Stimulated activated naive CD8-positive, alpha-beta T cell treated with anti-CD3 and anti-CD28 coated beads, Interleukin-15, amount 100 ng/mL, for 72 hours (primary cell): ENCODE measurements around the gene EPB41L2.

Experiments used
- ATAC-seq: fragments of 150-1000 bp; cut with Tn5 transposase; 2 replicates; pipeline ENCODE4 v1.10.0; 2021; ENCODE audit warnings: mild to moderate bottlenecking, moderate library complexity
- DNase-seq, 2 donors: peaks; one replicate each; pipeline ENCODE4 v3.0.0; 2021 to 2022
- H3K27ac Mint-ChIP-seq, 2 donors: one replicate each; pipeline ENCODE4 v1.8.0; 2022; ENCODE audit warnings: mild to moderate bottlenecking in 2 of 2, mixed read lengths in 2 of 2, moderate library complexity in 2 of 2
- H3K27me3 Mint-ChIP-seq: one replicate; pipeline ENCODE4 v1.8.0; 2022; ENCODE audit warnings: mixed read lengths
- H3K4me1 Mint-ChIP-seq: one replicate; pipeline ENCODE4 v1.8.0; 2022; ENCODE audit warnings: mild to moderate bottlenecking, mixed read lengths
- H3K4me3 Mint-ChIP-seq, 2 donors: one replicate each; pipeline ENCODE4 v1.8.0; 2022; ENCODE audit warnings: mild to moderate bottlenecking in 2 of 2, mixed read lengths in 2 of 2, moderate library complexity in 1 of 2
- H3K9me3 Mint-ChIP-seq, 2 donors: one replicate each; pipeline ENCODE4 v1.8.0; 2022; ENCODE audit warnings: mixed read lengths in 2 of 2

The EPB41L2 gene

GRCh38 chr6:130969166-130969565, 93.9 kb downstream of the EPB41L2 start:
- ATAC-seq (no peak), DNase-seq (no peak)
- peaks cover 8% of the 10 kb centered on the region for H3K4me1 Mint-ChIP-seq
- no peaks in the 10 kb centered on the region for H3K9me3 Mint-ChIP-seq
- no peaks in the 10 kb centered on the region for H3K27me3 Mint-ChIP-seq
- no peak overlapping the region for H3K27ac Mint-ChIP-seq
- no peak overlapping the region for H3K4me3 Mint-ChIP-seq

- Mint-ChIP-seq H3K4me1 (peaks cover 8% of the 10 kb centered on the region), H3K27ac (no peak overlapping the region), H3K27me3 (no peaks in the 10 kb centered on the region), H3K4me3 (no peak overlapping the region), H3K9me3 (no peaks in the 10 kb centered on the region)
- ATAC-seq = no peak
- DNase-seq = no peak
Measured at GRCh38 chr6:130968476-130968875, 94.6 kb downstream of the EPB41L2 start.

- Mint-ChIP-seq H3K9me3 (no peaks in the 10 kb centered on the region), H3K27ac (peak overlapping the region in 1 of 2 donors; percentile 74), H3K4me3 (no peak overlapping the region), H3K27me3 (no peaks in the 10 kb centered on the region), H3K4me1 (peaks cover 8% of the 10 kb centered on the region)
- no peak for ATAC-seq
- no peak for DNase-seq
Measured at GRCh38 chr6:130967502-130968445, 95.3 kb downstream of the EPB41L2 start.

- no peaks in the 10 kb centered on the region for H3K9me3 Mint-ChIP-seq
- peaks cover 7% of the 10 kb centered on the region for H3K4me1 Mint-ChIP-seq
- H3K27ac Mint-ChIP-seq = no peak overlapping the region
- no peak overlapping the region for H3K4me3 Mint-ChIP-seq
- ATAC-seq (no peak), DNase-seq (no peak)
- H3K27me3 Mint-ChIP-seq = no peaks in the 10 kb centered on the region
Measured at GRCh38 chr6:130966344-130966980, 96.6 kb downstream of the EPB41L2 start.

- Mint-ChIP-seq H3K27me3 (no peaks in the 10 kb centered on the region), H3K4me1 (no peaks in the 10 kb centered on the region), H3K4me3 (no peak overlapping the region), H3K27ac (no peak overlapping the region), H3K9me3 (peaks cover 0 to 2% of the 10 kb centered on the region in 2 donors)
- DNase-seq = no peak
- ATAC-seq = no peak
Measured at GRCh38 chr6:130965656-130966055, 97.4 kb downstream of the EPB41L2 start.

GRCh38 chr6:130964808-130965604, 98.0 kb downstream of the EPB41L2 start:
- no peaks in the 10 kb centered on the region for H3K27me3 Mint-ChIP-seq
- H3K4me3 Mint-ChIP-seq = no peak overlapping the region
- DNase-seq = no peak
- H3K4me1 Mint-ChIP-seq = no peaks in the 10 kb centered on the region
- no peak overlapping the region for H3K27ac Mint-ChIP-seq
- peaks cover 0 to 5% of the 10 kb centered on the region in 2 donors for H3K9me3 Mint-ChIP-seq
- no peak for ATAC-seq

- H3K9me3 Mint-ChIP-seq = peaks cover 0 to 5% of the 10 kb centered on the region in 2 donors
- H3K27me3 Mint-ChIP-seq = no peaks in the 10 kb centered on the region
- H3K4me3 Mint-ChIP-seq = no peak overlapping the region
- no peak for DNase-seq
- H3K27ac Mint-ChIP-seq = no peak overlapping the region
- ATAC-seq = no peak
- H3K4me1 Mint-ChIP-seq = no peaks in the 10 kb centered on the region
Measured at GRCh38 chr6:130964289-130964688, 98.8 kb downstream of the EPB41L2 start.

- ATAC-seq = no peak
- Mint-ChIP-seq H3K9me3 (peaks cover 0 to 5% of the 10 kb centered on the region in 2 donors), H3K27ac (no peak overlapping the region), H3K4me1 (no peaks in the 10 kb centered on the region), H3K4me3 (no peak overlapping the region), H3K27me3 (no peaks in the 10 kb centered on the region)
- DNase-seq = no peak
Measured at GRCh38 chr6:130962966-130963365, 100.1 kb downstream of the EPB41L2 start.

GRCh38 chr6:130961148-130961547, 101.9 kb downstream of the EPB41L2 start:
- Mint-ChIP-seq H3K27ac (no peak overlapping the region), H3K4me1 (no peaks in the 10 kb centered on the region), H3K27me3 (no peaks in the 10 kb centered on the region), H3K9me3 (peaks cover 0 to 5% of the 10 kb centered on the region in 2 donors), H3K4me3 (no peak overlapping the region)
- DNase-seq = no peak
- ATAC-seq = no peak

- peaks cover 0 to 5% of the 10 kb centered on the region in 2 donors for H3K9me3 Mint-ChIP-seq
- no peaks in the 10 kb centered on the region for H3K27me3 Mint-ChIP-seq
- DNase-seq = no peak
- no peak overlapping the region for H3K4me3 Mint-ChIP-seq
- ATAC-seq = no peak
- H3K27ac Mint-ChIP-seq = no peak overlapping the region
- H3K4me1 Mint-ChIP-seq = no peaks in the 10 kb centered on the region
Measured at GRCh38 chr6:130959951-130960350, 103.1 kb downstream of the EPB41L2 start.

GRCh38 chr6:130958468-130958867, 104.6 kb downstream of the EPB41L2 start:
- no peak overlapping the region for H3K4me3 Mint-ChIP-seq
- no peak overlapping the region for H3K27ac Mint-ChIP-seq
- no peaks in the 10 kb centered on the region for H3K4me1 Mint-ChIP-seq
- H3K27me3 Mint-ChIP-seq = no peaks in the 10 kb centered on the region
- H3K9me3 Mint-ChIP-seq = peaks cover 0 to 5% of the 10 kb centered on the region in 2 donors
- no peak for DNase-seq
- ATAC-seq = no peak

GRCh38 chr6:130955755-130956154, 107.3 kb downstream of the EPB41L2 start:
- no peaks in the 10 kb centered on the region for H3K27me3 Mint-ChIP-seq
- no peak overlapping the region for H3K4me3 Mint-ChIP-seq
- ATAC-seq = no peak

GRCh38 chr6:130949553-130949952, 113.5 kb downstream of the EPB41L2 start:
- ATAC-seq = no peak
- Mint-ChIP-seq H3K27ac (no peak overlapping the region), H3K4me1 (no peaks in the 10 kb centered on the region)

More at GRCh38 chr6:130955755-130956154, 107.3 kb downstream of the EPB41L2 start:
- no peaks in the 10 kb centered on the region for H3K4me1 Mint-ChIP-seq
- H3K9me3 Mint-ChIP-seq = peaks cover 0 to 4% of the 10 kb centered on the region in 2 donors
- no peak for DNase-seq
- H3K27ac Mint-ChIP-seq = no peak overlapping the region

GRCh38 chr6:130947464-130947863, 115.6 kb downstream of the EPB41L2 start:
- no peaks in the 10 kb centered on the region for H3K9me3 Mint-ChIP-seq
- no peaks in the 10 kb centered on the region for H3K27me3 Mint-ChIP-seq
- no peak for ATAC-seq
- H3K4me3 Mint-ChIP-seq = no peak overlapping the region
- DNase-seq = no peak
- no peaks in the 10 kb centered on the region for H3K4me1 Mint-ChIP-seq
- H3K27ac Mint-ChIP-seq = no peak overlapping the region

More at GRCh38 chr6:130949553-130949952, 113.5 kb downstream of the EPB41L2 start:
- Mint-ChIP-seq H3K9me3 (no peaks in the 10 kb centered on the region), H3K4me3 (no peak overlapping the region), H3K27me3 (no peaks in the 10 kb centered on the region)
- no peak for DNase-seq

GRCh38 chr6:130946076-130946475, 117.0 kb downstream of the EPB41L2 start:
- no peaks in the 10 kb centered on the region for H3K4me1 Mint-ChIP-seq
- DNase-seq = no peak

More at GRCh38 chr6:130946076-130946475, 117.0 kb downstream of the EPB41L2 start:
- Mint-ChIP-seq H3K27ac (no peak overlapping the region), H3K9me3 (no peaks in the 10 kb centered on the region), H3K27me3 (no peaks in the 10 kb centered on the region), H3K4me3 (no peak overlapping the region)
- no peak for ATAC-seq
